Left lung (tissue), 10 donors: ENCODE data around the gene SLC25A42. TPM values are rescaled to one million over a fixed set of nuclear protein-coding genes. Genes with fewer than 3 reads are reported as not detected.
"Not testable (repeated sequence)": the region's sequence is repeated elsewhere in the genome, so short reads cannot be mapped to it uniquely, and the experiment has no call there.

Source experiments
- ATAC-seq: fragments of 200-7000 bp; cut with Tn5 transposase; one replicate; pipeline ENCODE4 v1.9.1; 2020; ENCODE audit warnings: moderate library complexity
- DNase-seq, 4 donors: peaks; one replicate each; pipeline ENCODE4 v3.0.0-alpha.2; 2013 to 2020
- H3K27ac ChIP-seq, 2 donors: fragments of 200-600 bp; sonication (generic) in 1 of 2; one replicate each; pipeline versions ENCODE4 v1.5.0 to v1.8.0; 2020 to 2021
- H3K27me3 ChIP-seq, 2 donors: fragments of 200-600 bp; sonication (generic) in 1 of 2; one replicate each; pipeline versions ENCODE4 v1.5.0 to v1.8.0; 2020 to 2021
- H3K36me3 ChIP-seq, 2 donors: fragments of 200-600 bp; sonication (generic) in 1 of 2; one replicate each; pipeline versions ENCODE4 v1.5.0 to v1.8.0; 2020 to 2021
- H3K4me1 ChIP-seq, 2 donors: fragments of 200-600 bp; one replicate each; pipeline ENCODE4 v1.8.0; 2021
- H3K4me3 ChIP-seq, 2 donors: fragments of 200-600 bp; sonication (generic) in 1 of 2; one replicate each; pipeline versions ENCODE4 v1.5.0 to v1.8.0; 2020 to 2021; ENCODE audit warnings: mild to moderate bottlenecking in 1 of 2
- H3K9me3 ChIP-seq, 2 donors: fragments of 200-600 bp; sonication (generic) in 1 of 2; one replicate each; pipeline versions ENCODE4 v1.5.0 to v1.8.0; 2020 to 2021
- CTCF ChIP-seq, 2 donors: fragments of 200-600 bp; sonication (generic) in 1 of 2; IDR thresholded peaks; one replicate each; pipeline versions ENCODE4 v1.5.0 to v1.8.0; 2021; ENCODE audit warnings: antibody characterized with exemption in 2 of 2
- intact Hi-C, 2 donors: fragments of 100-400 bp; cut with DNase I; formaldehyde crosslinking; loops; one replicate each; pipeline versions ENCODE4 v1.11.2 to v1.14.2; 2022
- polyA plus RNA-seq, 6 donors: library from polyadenylated mRNA; unstranded; fragments of 120-200 nt; gene quantifications; one replicate each; pipeline ENCODE4 v1.2.1, GENCODE V29; 2013; ENCODE audit not compliant: insufficient read length in 6 of 6
- total RNA-seq, 2 donors: library from RNA; stranded (reverse); fragmentation: NEBNext Ultra II Directional; extraction: Animal tissue kit (Norgen Biotek cat#: 25700); gene quantifications; one replicate each; pipeline ENCODE4 v1.2.1, GENCODE V29; 2021
- donor health status: DM: no; HTN: yes; CAD: no.
- donor health status: DM: no; HTN: no; CAD: no.

SLC25A42 gene
- total and polyA plus RNA-seq, 8 donors = 7.6 to 16.6 (median 12.8) TPM

- Histone ChIP-seq H3K36me3 (peaks cover 0 to 13% of the 10 kb centered on the region in 2 donors), H3K4me1 (peaks cover 5 to 19% of the 10 kb centered on the region in 2 donors), H3K4me3 (no peak overlapping the region), H3K27ac (no peak overlapping the region), H3K9me3 (peaks cover 0 to 16% of the 10 kb centered on the region in 2 donors), H3K27me3 (no peaks in the 10 kb centered on the region)
- intact Hi-C loops = loop anchor here in 1 of 2 donors (10.0 kb wide), 1 partner anchor 80 kb away; no protein-coding TSS in a partner anchor
- peak; percentile 16 to 87 (median 66) for DNase-seq
- TF ChIP-seq CTCF (IDR thresholded peaks at IDR 0.05) = no peak
- peak; percentile 35 for ATAC-seq
Observed at GRCh38 chr19:19134687-19135158, 70.9 kb downstream of the SLC25A42 start.

- H3K27ac ChIP-seq, H3K27me3 ChIP-seq, H3K4me3 ChIP-seq, ATAC-seq, DNase-seq: not testable (repeated sequence)
- peaks cover 0 to 16% of the 10 kb centered on the region in 2 donors for H3K9me3 ChIP-seq
- peaks cover 5 to 19% of the 10 kb centered on the region in 2 donors for H3K4me1 ChIP-seq
- intact Hi-C loops = loop anchor here in 1 of 2 donors (10.0 kb wide), 1 partner anchor 81 kb away; no protein-coding TSS in a partner anchor
- peaks cover 0 to 13% of the 10 kb centered on the region in 2 donors for H3K36me3 ChIP-seq
Observed at GRCh38 chr19:19135713-19136112, 71.9 kb downstream of the SLC25A42 start.

GRCh38 chr19:19137556-19138108 lies 73.8 kb downstream of the SLC25A42 start:
- no peak for TF ChIP-seq CTCF (IDR thresholded peaks at IDR 0.05)
- DNase-seq (no peak), ATAC-seq (peak; percentile 13)
- Histone ChIP-seq H3K36me3 (peaks cover 0 to 4% of the 10 kb centered on the region in 2 donors), H3K27ac (peak overlapping the region in 1 of 2 donors; percentile 63), H3K4me1 (peaks cover 5 to 19% of the 10 kb centered on the region in 2 donors), H3K9me3 (peaks cover 0 to 3% of the 10 kb centered on the region in 2 donors), H3K4me3 (peak overlapping the region; percentile 67 to 68), H3K27me3 (no peaks in the 10 kb centered on the region)
- intact Hi-C loops = loop anchor here in 1 of 2 donors (10.0 kb wide), 1 partner anchor 83 kb away; no protein-coding TSS in a partner anchor

GRCh38 chr19:19138109-19138981 lies 74.6 kb downstream of the SLC25A42 start, which contains the start of gene TMEM161A:
TMEM161A (minus strand) TSS chr19:19138478; CDS start chr19:19138428, 50 bp downstream.
- H3K4me3 ChIP-seq = peak within 1 kb of the TSS; percentile 67 to 68
- no peaks in the 10 kb centered on the region for H3K9me3 ChIP-seq
- intact Hi-C loops = loop anchor here in 1 of 2 donors (10.0 kb wide), 1 partner anchor 84 kb away; no protein-coding TSS in a partner anchor
- no peaks in the 10 kb centered on the region for H3K36me3 ChIP-seq
- no peak for TF ChIP-seq CTCF (IDR thresholded peaks at IDR 0.05)
- ATAC-seq = peak; percentile 99
- peak; percentile 95 to 98 (median 98) for DNase-seq
- no peaks in the 10 kb centered on the region for H3K27me3 ChIP-seq
- peaks cover 5 to 19% of the 10 kb centered on the region in 2 donors for H3K4me1 ChIP-seq
- H3K27ac ChIP-seq = peak within 1 kb of the TSS; percentile 8 to 63

GRCh38 chr19:19139876-19140229 lies 76.1 kb downstream of the SLC25A42 start:
- no peak for TF ChIP-seq CTCF (IDR thresholded peaks at IDR 0.05)
- H3K36me3 ChIP-seq = no peaks in the 10 kb centered on the region
- H3K27ac ChIP-seq = no peak overlapping the region
- peaks cover 5 to 19% of the 10 kb centered on the region in 2 donors for H3K4me1 ChIP-seq
- H3K4me3 ChIP-seq = no peak overlapping the region
- intact Hi-C loops = loop anchor here in 1 of 2 donors (10.0 kb wide), 1 partner anchor 85 kb away; no protein-coding TSS in a partner anchor
- DNase-seq = no peak
- H3K27me3 ChIP-seq = no peaks in the 10 kb centered on the region
- no peaks in the 10 kb centered on the region for H3K9me3 ChIP-seq
- no peak for ATAC-seq
